ENCODE results near the gene RBM28.
A peak's percentile ranks its signal among the peaks of the same experiment; 100 is the strongest.

The RBM28 gene

DNA sequence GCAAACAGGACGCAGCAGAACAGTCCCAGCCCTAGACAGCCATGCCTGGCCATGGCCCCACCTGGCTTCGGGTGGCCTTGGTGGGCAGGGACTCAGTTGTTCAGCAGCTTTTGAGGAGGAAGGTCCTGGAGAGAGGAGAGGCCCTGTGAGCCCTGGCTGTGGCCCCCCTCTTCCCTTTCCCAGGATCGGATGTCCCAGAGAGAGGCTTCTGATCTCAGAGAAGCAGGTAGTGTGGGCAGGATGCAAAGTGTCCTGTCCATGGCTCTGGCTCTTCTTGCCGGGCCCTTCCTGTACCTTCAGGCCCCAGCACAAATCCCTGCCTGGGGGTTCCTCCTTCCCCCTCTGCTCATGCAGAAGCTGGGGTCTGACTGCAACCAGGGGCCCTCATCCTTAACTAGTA lies 16.2 kb upstream of the RBM28 start:
- no peak overlapping the region for H2BK15ac ChIP-seq (ENCODE audit: low read depth, poor library complexity, severe bottlenecking)
- no peak overlapping the region for H3K4me2 ChIP-seq (ENCODE audit: low read length, poor library complexity, severe bottlenecking)
- H3K4me1 ChIP-seq (ENCODE audit: control insufficient read depth, insufficient read depth, low read depth, low read length): peaks cover 21% of the 10 kb centered on the region
- H4K91ac ChIP-seq (ENCODE audit: low read length): no peak overlapping the region
- no peak overlapping the region for H3K4me3 ChIP-seq (ENCODE audit: insufficient read depth in 1 of 2, low read depth in 1 of 2, low read length in 2 of 2)
- no peak overlapping the region for H2BK12ac ChIP-seq (ENCODE audit: low read length in 2 of 2)
- DNase-seq: no peak
- no peak overlapping the region for H3K23ac ChIP-seq (ENCODE audit: low read length in 2 of 2)
- H2AFZ ChIP-seq (ENCODE audit: low read depth, low read length): no peak overlapping the region
- H3K9me3 ChIP-seq (ENCODE audit: control insufficient read depth, low read length): no peaks in the 10 kb centered on the region
- peaks cover 30 to 88% of the 10 kb centered on the region in 2 experiments for H3K27me3 ChIP-seq (ENCODE audit: control insufficient read depth in 1 of 2, insufficient read depth in 1 of 2, low read length in 2 of 2)
- no peak overlapping the region for H2BK120ac ChIP-seq (ENCODE audit: low read depth, low read length)
- H3K4ac ChIP-seq (ENCODE audit: low read depth in 1 of 2, low read length in 2 of 2): no peak overlapping the region
- WGBS: 75% methylated on average over 4 of the region's 4 CpGs
- no peak overlapping the region for H4K8ac ChIP-seq (ENCODE audit: low read length)
- H2BK5ac ChIP-seq (ENCODE audit: low read depth, low read length, poor library complexity, severe bottlenecking): no peak overlapping the region
- no peak overlapping the region for H3K9ac ChIP-seq (ENCODE audit: low read length)
- H3K36me3 ChIP-seq (ENCODE audit: control insufficient read depth in 1 of 2, insufficient read depth in 2 of 2, low read depth in 1 of 2, low read length in 2 of 2): no peaks in the 10 kb centered on the region
- no peak overlapping the region for H3K27ac ChIP-seq (ENCODE audit: low read length, poor library complexity, severe bottlenecking)
- no peaks in the 10 kb centered on the region for H3K79me1 ChIP-seq (replicated peaks; ENCODE audit: low read length, poor library complexity, severe bottlenecking)
- no peak overlapping the region for H3K14ac ChIP-seq (ENCODE audit: low read length in 2 of 2)
- no peak overlapping the region for H2AK5ac ChIP-seq (ENCODE audit: low read length, severe bottlenecking)
- no peak overlapping the region for H3K18ac ChIP-seq (ENCODE audit: low read depth in 1 of 2, low read length in 2 of 2)

DNA sequence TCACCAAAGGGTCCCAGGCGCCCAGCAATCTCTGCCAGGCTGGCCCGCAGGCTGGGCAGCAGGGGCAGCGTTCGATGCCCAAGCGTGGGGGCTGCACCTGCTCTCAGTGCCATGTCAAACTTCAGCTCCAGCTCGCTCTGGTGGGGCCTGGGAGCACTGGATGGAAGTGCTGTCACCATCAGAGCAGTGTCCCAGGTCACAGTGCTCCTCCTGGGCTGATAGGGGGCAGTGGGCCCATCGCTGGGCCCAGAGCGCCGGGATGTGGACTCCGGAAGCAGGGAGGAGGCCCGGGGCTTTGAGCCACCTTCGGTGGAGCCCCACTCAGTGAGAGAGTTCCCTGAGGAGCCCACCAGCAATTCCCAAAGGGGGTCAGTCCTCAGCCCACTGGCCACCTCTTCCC lies 15.6 kb upstream of the RBM28 start:
- no peak overlapping the region for H3K9ac ChIP-seq (ENCODE audit: low read length)
- no peak for DNase-seq

GRCh38 chr7:128358233-128358632 lies 14.5 kb upstream of the RBM28 start:
- no peaks in the 10 kb centered on the region for H3K9me3 ChIP-seq (ENCODE audit: control insufficient read depth, low read length)
- H3K9ac ChIP-seq (ENCODE audit: low read length): no peak overlapping the region
- no peak overlapping the region for H3K4me2 ChIP-seq (ENCODE audit: low read length, poor library complexity, severe bottlenecking)

More for the DNA sequence above, 15.6 kb upstream of the RBM28 start:
- H3K79me1 ChIP-seq (replicated peaks; ENCODE audit: low read length, poor library complexity, severe bottlenecking): no peaks in the 10 kb centered on the region
- H3K4me3 ChIP-seq (ENCODE audit: insufficient read depth in 1 of 2, low read depth in 1 of 2, low read length in 2 of 2): no peak overlapping the region
- H2BK5ac ChIP-seq (ENCODE audit: low read depth, low read length, poor library complexity, severe bottlenecking): no peak overlapping the region
- no peak overlapping the region for H2AFZ ChIP-seq (ENCODE audit: low read depth, low read length)
- peaks cover 30 to 87% of the 10 kb centered on the region in 2 experiments for H3K27me3 ChIP-seq (ENCODE audit: control insufficient read depth in 1 of 2, insufficient read depth in 1 of 2, low read length in 2 of 2)
- H3K14ac ChIP-seq (ENCODE audit: low read length in 2 of 2): no peak overlapping the region
- no peaks in the 10 kb centered on the region for H3K36me3 ChIP-seq (ENCODE audit: control insufficient read depth in 1 of 2, insufficient read depth in 2 of 2, low read depth in 1 of 2, low read length in 2 of 2)
- no peak overlapping the region for H4K91ac ChIP-seq (ENCODE audit: low read length)
- no peak overlapping the region for H3K4me2 ChIP-seq (ENCODE audit: low read length, poor library complexity, severe bottlenecking)
- H3K23ac ChIP-seq (ENCODE audit: low read length in 2 of 2): no peak overlapping the region
- H2BK15ac ChIP-seq (ENCODE audit: low read depth, poor library complexity, severe bottlenecking): no peak overlapping the region
- no peaks in the 10 kb centered on the region for H3K9me3 ChIP-seq (ENCODE audit: control insufficient read depth, low read length)
- H2AK5ac ChIP-seq (ENCODE audit: low read length, severe bottlenecking): no peak overlapping the region
- no peak overlapping the region for H3K4ac ChIP-seq (ENCODE audit: low read depth in 1 of 2, low read length in 2 of 2)
- 85% methylated on average over 10 of the region's 12 CpGs for WGBS
- H4K8ac ChIP-seq (ENCODE audit: low read length): no peak overlapping the region
- no peak overlapping the region for H3K27ac ChIP-seq (ENCODE audit: low read length, poor library complexity, severe bottlenecking)
- H2BK120ac ChIP-seq (ENCODE audit: low read depth, low read length): no peak overlapping the region
- H3K18ac ChIP-seq (ENCODE audit: low read depth in 1 of 2, low read length in 2 of 2): no peak overlapping the region
- peaks cover 21% of the 10 kb centered on the region for H3K4me1 ChIP-seq (ENCODE audit: control insufficient read depth, insufficient read depth, low read depth, low read length)
- no peak overlapping the region for H2BK12ac ChIP-seq (ENCODE audit: low read length in 2 of 2)

GRCh38 chr7:128357217-128357613 lies 13.5 kb upstream of the RBM28 start:
- Histone ChIP-seq H2BK120ac (ENCODE audit: low read depth, low read length) (no peak overlapping the region), H3K36me3 (ENCODE audit: control insufficient read depth in 1 of 2, insufficient read depth in 2 of 2, low read depth in 1 of 2, low read length in 2 of 2) (no peaks in the 10 kb centered on the region), H3K9me3 (ENCODE audit: control insufficient read depth, low read length) (no peaks in the 10 kb centered on the region), H3K4me1 (ENCODE audit: control insufficient read depth, insufficient read depth, low read depth, low read length) (peaks cover 22% of the 10 kb centered on the region), H3K4ac (ENCODE audit: low read depth in 1 of 2, low read length in 2 of 2) (no peak overlapping the region), H3K27me3 (ENCODE audit: control insufficient read depth in 1 of 2, insufficient read depth in 1 of 2, low read length in 2 of 2) (peaks cover 33 to 86% of the 10 kb centered on the region in 2 experiments), H2AK5ac (ENCODE audit: low read length, severe bottlenecking) (no peak overlapping the region), H2BK5ac (ENCODE audit: low read depth, low read length, poor library complexity, severe bottlenecking) (no peak overlapping the region), H2BK12ac (ENCODE audit: low read length in 2 of 2) (no peak overlapping the region), H2BK15ac (ENCODE audit: low read depth, poor library complexity, severe bottlenecking) (no peak overlapping the region), H3K18ac (ENCODE audit: low read depth in 1 of 2, low read length in 2 of 2) (no peak overlapping the region), H3K9ac (ENCODE audit: low read length) (no peak overlapping the region), H3K4me2 (ENCODE audit: low read length, poor library complexity, severe bottlenecking) (no peak overlapping the region), H3K27ac (ENCODE audit: low read length, poor library complexity, severe bottlenecking) (no peak overlapping the region), H3K23ac (ENCODE audit: low read length in 2 of 2) (no peak overlapping the region), H3K4me3 (ENCODE audit: insufficient read depth in 1 of 2, low read depth in 1 of 2, low read length in 2 of 2) (no peak overlapping the region), H2AFZ (ENCODE audit: low read depth, low read length) (no peak overlapping the region), H3K79me1 (replicated peaks; ENCODE audit: low read length, poor library complexity, severe bottlenecking) (no peaks in the 10 kb centered on the region), H3K14ac (ENCODE audit: low read length in 2 of 2) (no peak overlapping the region), H4K8ac (ENCODE audit: low read length) (no peak overlapping the region), H4K91ac (ENCODE audit: low read length) (no peak overlapping the region)
- peak; percentile 7 for DNase-seq
- WGBS: 6% methylated on average over 4 of the region's 6 CpGs

More at GRCh38 chr7:128358233-128358632, 14.5 kb upstream of the RBM28 start:
- Histone ChIP-seq H3K4me1 (ENCODE audit: control insufficient read depth, insufficient read depth, low read depth, low read length) (peaks cover 21% of the 10 kb centered on the region), H2BK15ac (ENCODE audit: low read depth, poor library complexity, severe bottlenecking) (no peak overlapping the region), H3K14ac (ENCODE audit: low read length in 2 of 2) (no peak overlapping the region), H3K4me3 (ENCODE audit: insufficient read depth in 1 of 2, low read depth in 1 of 2, low read length in 2 of 2) (no peak overlapping the region), H3K18ac (ENCODE audit: low read depth in 1 of 2, low read length in 2 of 2) (no peak overlapping the region), H2BK12ac (ENCODE audit: low read length in 2 of 2) (no peak overlapping the region), H2BK120ac (ENCODE audit: low read depth, low read length) (no peak overlapping the region), H3K23ac (ENCODE audit: low read length in 2 of 2) (no peak overlapping the region), H3K27ac (ENCODE audit: low read length, poor library complexity, severe bottlenecking) (no peak overlapping the region), H3K4ac (ENCODE audit: low read depth in 1 of 2, low read length in 2 of 2) (no peak overlapping the region), H2BK5ac (ENCODE audit: low read depth, low read length, poor library complexity, severe bottlenecking) (no peak overlapping the region), H3K36me3 (ENCODE audit: control insufficient read depth in 1 of 2, insufficient read depth in 2 of 2, low read depth in 1 of 2, low read length in 2 of 2) (no peaks in the 10 kb centered on the region), H3K27me3 (ENCODE audit: control insufficient read depth in 1 of 2, insufficient read depth in 1 of 2, low read length in 2 of 2) (peaks cover 28 to 86% of the 10 kb centered on the region in 2 experiments), H2AK5ac (ENCODE audit: low read length, severe bottlenecking) (no peak overlapping the region), H4K8ac (ENCODE audit: low read length) (no peak overlapping the region), H2AFZ (ENCODE audit: low read depth, low read length) (no peak overlapping the region), H3K79me1 (replicated peaks; ENCODE audit: low read length, poor library complexity, severe bottlenecking) (no peaks in the 10 kb centered on the region), H4K91ac (ENCODE audit: low read length) (no peak overlapping the region)
- peak; percentile 20 for DNase-seq
- WGBS: 92% methylated on average over 1 of the region's 1 CpG
